NOMO-1 treated with DMSO at 0.1 percent for 48 hours (cell line): Measurements from ENCODE around the gene RAD51AP2.
A peak's percentile ranks its signal among the peaks of the same experiment; 100 is the strongest.
"Not testable (repeated sequence)": the region's sequence is repeated elsewhere in the genome, so short reads cannot be mapped to it uniquely, and the experiment has no call there.

Experiments used
- DNase-seq: peaks from one replicate; lab custom pipeline; 2025; ENCODE audit not compliant: unreplicated experiment; lab: John Stamatoyannopoulos, UW

The RAD51AP2 gene

GRCh38 chr2:17538022-17538843 is 20.0 kb upstream of the RAD51AP2 start:
- DNase-seq: no peak

- DNase-seq: no peak
Observed at GRCh38 chr2:17536416-17536815, 18.2 kb upstream of the RAD51AP2 start.

- no peak for DNase-seq
Observed at GRCh38 chr2:17533546-17533945, 15.3 kb upstream of the RAD51AP2 start.

GRCh38 chr2:17529771-17530170 is 11.5 kb upstream of the RAD51AP2 start:
- no peak for DNase-seq

GRCh38 chr2:17522303-17522702 is 4.1 kb upstream of the RAD51AP2 start:
- no peak for DNase-seq

GRCh38 chr2:17521621-17522020 is 3.4 kb upstream of the RAD51AP2 start:
- DNase-seq: no peak

- no peak for DNase-seq
Observed at GRCh38 chr2:17520761-17521160, 2.5 kb upstream of the RAD51AP2 start.

- DNase-seq: no peak
Observed at GRCh38 chr2:17519486-17519885, 1.2 kb upstream of the RAD51AP2 start.

- no peak for DNase-seq
Observed at GRCh38 chr2:17517481-17518211, 594 bp downstream of the RAD51AP2 start.

GRCh38 chr2:17515652-17516051 is 2.6 kb downstream of the RAD51AP2 start:
- peak; percentile 15 for DNase-seq

- DNase-seq: no peak
Observed at GRCh38 chr2:17506736-17507616, 11.3 kb downstream of the RAD51AP2 start.

- no peak for DNase-seq
Observed at GRCh38 chr2:17497718-17498117, 20.5 kb downstream of the RAD51AP2 start.

- DNase-seq: no peak
Observed at GRCh38 chr2:17495590-17495989, 22.6 kb downstream of the RAD51AP2 start.

GRCh38 chr2:17490165-17490564 is 28.1 kb downstream of the RAD51AP2 start:
- DNase-seq: not testable (repeated sequence)

- not testable (repeated sequence) for DNase-seq
Observed at GRCh38 chr2:17488610-17489009, 29.6 kb downstream of the RAD51AP2 start.

GRCh38 chr2:17483496-17483895 is 34.7 kb downstream of the RAD51AP2 start:
- DNase-seq: no peak

- DNase-seq: no peak
Observed at GRCh38 chr2:17482651-17483050, 35.6 kb downstream of the RAD51AP2 start.

GRCh38 chr2:17479875-17480274 is 38.4 kb downstream of the RAD51AP2 start:
- DNase-seq: no peak

GRCh38 chr2:17476830-17477229 is 41.4 kb downstream of the RAD51AP2 start:
- DNase-seq: no peak

GRCh38 chr2:17476064-17476463 is 42.2 kb downstream of the RAD51AP2 start:
- no peak for DNase-seq

GRCh38 chr2:17475286-17475685 is 43.0 kb downstream of the RAD51AP2 start:
- DNase-seq: peak; percentile 28
